ENCODE data around the gene SND1.
"Not testable (repeated sequence)": the region's sequence is repeated elsewhere in the genome, so short reads cannot be mapped to it uniquely, and the experiment has no call there.

Gene SND1

DNA sequence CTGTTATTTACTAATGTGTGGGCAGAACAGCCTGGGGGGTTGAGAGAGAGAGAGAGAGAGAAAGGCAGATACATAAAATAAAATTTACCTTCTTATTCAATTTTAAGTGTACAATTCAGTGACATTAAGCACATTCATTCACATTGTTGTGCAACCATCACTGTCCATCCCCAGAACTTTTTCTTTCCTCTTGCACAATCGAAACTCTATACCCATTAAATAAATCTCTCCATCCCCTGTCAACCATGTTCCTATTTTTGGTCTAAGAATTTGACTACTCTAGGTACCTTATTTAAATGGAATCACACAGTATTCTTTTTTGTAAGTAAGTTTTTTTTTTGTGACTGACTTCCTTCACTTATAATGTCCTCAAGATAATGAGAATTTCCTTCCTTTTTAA lies 181.6 kb downstream of the SND1 start:
- Histone ChIP-seq H3K4me2 (ENCODE audit: low read depth, low read length) (no peak overlapping the region), H3K9ac (ENCODE audit: low read length) (no peak overlapping the region), H3K27me3 (replicated peaks; ENCODE audit: insufficient read depth, low read length) (no peaks in the 10 kb centered on the region), H3K27ac (ENCODE audit: low read length) (no peak overlapping the region), H3K9me2 (replicated peaks; ENCODE audit: insufficient read depth, low read length) (no peaks in the 10 kb centered on the region), H3K36me3 (replicated peaks; ENCODE audit: insufficient read depth, low read length) (peaks cover 8% of the 10 kb centered on the region), H3K79me2 (ENCODE audit: low read length) (peaks cover 92% of the 10 kb centered on the region), H4K20me1 (ENCODE audit: insufficient read depth, low read length) (peaks cover 8% of the 10 kb centered on the region; the same call in 1 of the 2 replicates), H3F3A (ENCODE audit: insufficient read depth, low read length) (no peaks in the 10 kb centered on the region; the same call in 1 of the 2 replicates), H3K9me3 (replicated peaks; ENCODE audit: insufficient read depth, low read length) (no peaks in the 10 kb centered on the region), H3K4me1 (ENCODE audit: low read length) (peaks cover 6% of the 10 kb centered on the region), H3K4me3 (ENCODE audit: low read length) (no peak overlapping the region), H2AFZ (ENCODE audit: low read length) (no peak overlapping the region)
- TF ChIP-seq, protein P1, sequence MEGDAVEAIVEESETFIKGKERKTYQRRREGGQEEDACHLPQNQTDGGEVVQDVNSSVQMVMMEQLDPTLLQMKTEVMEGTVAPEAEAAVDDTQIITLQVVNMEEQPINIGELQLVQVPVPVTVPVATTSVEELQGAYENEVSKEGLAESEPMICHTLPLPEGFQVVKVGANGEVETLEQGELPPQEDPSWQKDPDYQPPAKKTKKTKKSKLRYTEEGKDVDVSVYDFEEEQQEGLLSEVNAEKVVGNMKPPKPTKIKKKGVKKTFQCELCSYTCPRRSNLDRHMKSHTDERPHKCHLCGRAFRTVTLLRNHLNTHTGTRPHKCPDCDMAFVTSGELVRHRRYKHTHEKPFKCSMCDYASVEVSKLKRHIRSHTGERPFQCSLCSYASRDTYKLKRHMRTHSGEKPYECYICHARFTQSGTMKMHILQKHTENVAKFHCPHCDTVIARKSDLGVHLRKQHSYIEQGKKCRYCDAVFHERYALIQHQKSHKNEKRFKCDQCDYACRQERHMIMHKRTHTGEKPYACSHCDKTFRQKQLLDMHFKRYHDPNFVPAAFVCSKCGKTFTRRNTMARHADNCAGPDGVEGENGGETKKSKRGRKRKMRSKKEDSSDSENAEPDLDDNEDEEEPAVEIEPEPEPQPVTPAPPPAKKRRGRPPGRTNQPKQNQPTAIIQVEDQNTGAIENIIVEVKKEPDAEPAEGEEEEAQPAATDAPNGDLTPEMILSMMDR (IDR thresholded peaks at IDR 0.05; ENCODE audit: low read length) = no peak
- DNase-seq = no peak

DNA sequence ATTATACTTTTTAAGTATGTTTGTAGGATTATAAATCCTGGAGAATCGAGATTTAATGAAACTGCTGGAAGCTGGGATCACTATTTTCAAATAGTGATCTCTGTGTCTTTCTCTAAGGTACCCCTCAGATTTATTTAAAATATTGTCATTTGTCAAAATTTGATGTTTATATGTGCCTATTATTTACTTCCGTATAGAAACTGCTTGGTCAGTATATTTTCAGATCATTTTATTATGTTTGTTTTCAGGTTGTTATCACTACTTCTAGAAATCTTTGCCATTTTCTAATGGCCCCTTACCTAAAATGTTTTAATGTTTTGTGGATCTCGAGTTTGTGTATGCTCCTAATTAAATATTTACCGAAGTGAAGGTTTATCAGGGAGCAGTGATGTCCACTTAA lies 183.7 kb downstream of the SND1 start:
- TF ChIP-seq EZH2phosphoT487 (IDR thresholded peaks at IDR 0.05; ENCODE audit: low read length) = no peak
- TF ChIP-seq, protein P1 (IDR thresholded peaks at IDR 0.05; ENCODE audit: low read length) = no peak
- TF ChIP-seq EZH2 (optimal IDR thresholded peaks at IDR 0.05; ENCODE audit: low read depth, low read length) = no peak
- no peak overlapping the region for H2AFZ ChIP-seq (ENCODE audit: low read length)
- no peaks in the 10 kb centered on the region for H3K4me1 ChIP-seq (ENCODE audit: low read length)
- H3F3A ChIP-seq (ENCODE audit: insufficient read depth, low read length) = no peaks in the 10 kb centered on the region
- no peaks in the 10 kb centered on the region for H3K9me3 ChIP-seq (replicated peaks; ENCODE audit: insufficient read depth, low read length)
- no peak for DNase-seq
- no peaks in the 10 kb centered on the region for H3K9me2 ChIP-seq (replicated peaks; ENCODE audit: insufficient read depth, low read length)
- no peak overlapping the region for H3K27ac ChIP-seq (ENCODE audit: low read length)
- H3K4me2 ChIP-seq (ENCODE audit: low read depth, low read length) = no peak overlapping the region
- no peak overlapping the region for H3K4me3 ChIP-seq (ENCODE audit: low read length)
- no peak overlapping the region for H3K9ac ChIP-seq (ENCODE audit: low read length)
- H3K36me3 ChIP-seq (replicated peaks; ENCODE audit: insufficient read depth, low read length) = peaks cover 2% of the 10 kb centered on the region
- H4K20me1 ChIP-seq (ENCODE audit: insufficient read depth, low read length) = peaks cover 8% of the 10 kb centered on the region; the same call in 1 of the 2 replicates
- H3K79me2 ChIP-seq (ENCODE audit: low read length) = peaks cover 93% of the 10 kb centered on the region
- no peaks in the 10 kb centered on the region for H3K27me3 ChIP-seq (replicated peaks; ENCODE audit: insufficient read depth, low read length)

DNA sequence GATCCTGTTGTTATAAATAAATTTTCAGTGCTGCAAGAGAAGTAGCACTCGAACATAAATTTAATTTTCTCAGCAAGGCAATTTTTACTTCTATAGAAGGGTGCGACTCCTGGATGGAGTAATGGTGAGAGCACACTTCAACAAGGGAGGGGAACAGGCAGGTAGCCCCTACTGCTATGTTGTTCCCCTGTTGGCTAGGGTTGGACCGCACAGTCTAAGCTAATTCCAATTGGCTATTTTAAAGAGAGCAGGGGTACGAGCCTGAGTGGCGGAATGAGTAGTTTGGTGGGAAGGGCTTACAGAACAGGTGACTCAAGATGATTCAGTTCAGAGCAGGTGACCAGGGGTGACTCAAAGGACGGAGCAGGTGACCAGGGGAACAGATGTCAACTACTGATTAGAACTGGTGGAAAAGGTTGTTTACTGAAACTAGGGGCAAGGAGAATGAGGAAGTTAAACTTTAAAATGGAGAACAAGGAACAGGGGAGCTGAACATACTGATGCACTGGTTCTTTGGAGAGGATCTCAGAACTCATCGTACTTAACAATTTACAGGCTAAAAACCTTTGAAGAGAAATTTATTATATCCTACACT lies 185.9 kb downstream of the SND1 start:
- H3K27me3 ChIP-seq (replicated peaks; ENCODE audit: insufficient read depth, low read length); H3K9me3 ChIP-seq (replicated peaks; ENCODE audit: insufficient read depth, low read length); DNase-seq; H3K4me2 ChIP-seq (ENCODE audit: low read depth, low read length); H4K20me1 ChIP-seq (ENCODE audit: insufficient read depth, low read length); H3K27ac ChIP-seq (ENCODE audit: low read length); H3K9me2 ChIP-seq (replicated peaks; ENCODE audit: insufficient read depth, low read length); H3K4me3 ChIP-seq (ENCODE audit: low read length); H2AFZ ChIP-seq (ENCODE audit: low read length); H3F3A ChIP-seq (ENCODE audit: insufficient read depth, low read length); H3K4me1 ChIP-seq (ENCODE audit: low read length); H3K36me3 ChIP-seq (replicated peaks; ENCODE audit: insufficient read depth, low read length); H3K9ac ChIP-seq (ENCODE audit: low read length): not testable (repeated sequence)
- peaks cover 91% of the 10 kb centered on the region for H3K79me2 ChIP-seq (ENCODE audit: low read length)

DNA sequence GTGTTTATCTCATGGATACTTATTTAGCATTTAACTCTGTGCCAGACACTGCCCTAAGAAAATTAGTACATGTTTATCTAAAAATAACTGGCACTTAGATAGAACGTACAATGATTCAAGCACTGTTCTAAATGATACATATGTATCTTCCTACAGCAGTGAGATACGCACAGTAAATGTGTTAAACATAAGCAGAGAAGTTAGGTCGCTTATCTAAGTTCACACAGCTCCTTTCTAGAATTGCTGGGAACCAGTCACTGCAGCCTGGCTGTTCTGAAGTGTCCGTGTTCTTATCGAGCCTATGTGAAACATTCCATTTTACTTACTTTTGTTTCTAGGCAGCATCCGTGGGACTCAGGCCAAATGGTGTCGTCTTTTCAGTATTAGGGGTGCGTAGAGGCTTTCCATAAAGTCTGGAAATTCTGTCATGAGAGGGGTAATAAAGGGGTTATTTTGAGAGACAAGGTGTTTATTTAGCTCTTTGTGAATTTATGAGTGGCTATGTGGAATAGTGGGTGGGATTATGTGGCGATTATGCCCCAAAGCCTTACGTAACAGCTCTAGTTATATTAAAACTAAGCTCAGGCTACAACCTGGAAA lies 186.9 kb downstream of the SND1 start:
- Histone ChIP-seq H3K27ac (ENCODE audit: low read length) (no peak overlapping the region), H3K9ac (ENCODE audit: low read length) (no peak overlapping the region)

More for the DNA sequence above, 186.9 kb downstream of the SND1 start:
- no peaks in the 10 kb centered on the region for H3K27me3 ChIP-seq (replicated peaks; ENCODE audit: insufficient read depth, low read length)
- peaks cover 3% of the 10 kb centered on the region; the same call in 1 of the 2 replicates for H4K20me1 ChIP-seq (ENCODE audit: insufficient read depth, low read length)
- DNase-seq = no peak
- TF ChIP-seq, protein P1 (IDR thresholded peaks at IDR 0.05; ENCODE audit: low read length) = no peak
- no peak for TF ChIP-seq EZH2phosphoT487 (IDR thresholded peaks at IDR 0.05; ENCODE audit: low read length)
- TF ChIP-seq EZH2 (optimal IDR thresholded peaks at IDR 0.05; ENCODE audit: low read depth, low read length) = no peak
- H3K4me3 ChIP-seq (ENCODE audit: low read length) = no peak overlapping the region
- peaks cover 4% of the 10 kb centered on the region for H3K36me3 ChIP-seq (replicated peaks; ENCODE audit: insufficient read depth, low read length)
- H2AFZ ChIP-seq (ENCODE audit: low read length) = no peak overlapping the region
- no peaks in the 10 kb centered on the region for H3K4me1 ChIP-seq (ENCODE audit: low read length)
- no peaks in the 10 kb centered on the region for H3K9me3 ChIP-seq (replicated peaks; ENCODE audit: insufficient read depth, low read length)
- H3K79me2 ChIP-seq (ENCODE audit: low read length) = peaks cover 91% of the 10 kb centered on the region
- H3K4me2 ChIP-seq (ENCODE audit: low read depth, low read length) = no peak overlapping the region
- H3K9me2 ChIP-seq (replicated peaks; ENCODE audit: insufficient read depth, low read length) = no peaks in the 10 kb centered on the region
- H3F3A ChIP-seq (ENCODE audit: insufficient read depth, low read length) = no peaks in the 10 kb centered on the region

Data from MM.1S (cell line).